Stimulated activated CD4-positive, alpha-beta T cell treated with anti-CD3 and anti-CD28 coated beads, Interleukin-1b, Interleukin-23, amount 100 ng/mL, for 4 hours (primary cell): ENCODE measurements around the gene NEURL4.

Experiments used
- DNase-seq, 2 donors: peaks; one replicate each; pipeline ENCODE4 v3.0.0-alpha.2; 2020; ENCODE audit warnings: low read depth in 2 of 2

NEURL4 gene

GRCh38 chr17:7279448-7279847 lies 49.7 kb downstream of the NEURL4 start:
- no peak for DNase-seq

- no peak for DNase-seq
These were observed 62.4 kb downstream of the NEURL4 start for GRCh38 chr17:7266784-7267183.
